GM18508 (cell line): ENCODE data around the gene PRELID2.
"Not testable (repeated sequence)": the region's sequence is repeated elsewhere in the genome, so short reads cannot be mapped to it uniquely, and the experiment has no call there.

Source experiments
- ATAC-seq: cut with Tn5 transposase; IDR thresholded peaks from one replicate; pipeline ENCODE4 v1.9.1; 2021; ENCODE audit warnings: moderate number of reproducible peaks; ENCODE audit not compliant: insufficient read depth, unreplicated experiment

Gene PRELID2

DNA sequence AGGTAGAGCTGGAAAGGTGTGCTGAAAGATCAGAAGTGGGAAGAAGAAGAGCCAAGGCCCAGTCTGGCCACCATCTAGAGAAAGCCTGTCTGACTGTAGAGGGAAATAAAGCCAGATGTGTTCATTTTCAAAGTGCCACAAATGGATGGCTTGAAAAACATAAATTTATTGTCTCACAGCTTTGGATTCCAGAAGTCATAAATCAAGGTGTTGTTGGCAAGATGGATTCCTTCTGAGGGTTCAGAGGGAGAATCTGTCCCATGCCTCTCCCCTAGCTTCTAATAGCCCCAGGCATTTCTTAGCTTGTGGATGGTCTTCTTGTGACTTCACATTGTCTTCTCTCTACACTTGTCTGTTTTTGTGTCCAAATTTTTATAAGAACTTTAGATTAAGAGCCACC, 6.2 kb upstream of the PRELID2 start:
- ATAC-seq: no peak

GRCh38 chr5:145840458-145841132, 5.5 kb upstream of the PRELID2 start:
- no peak for ATAC-seq

GRCh38 chr5:145838276-145838675, 3.1 kb upstream of the PRELID2 start:
- no peak for ATAC-seq

DNA sequence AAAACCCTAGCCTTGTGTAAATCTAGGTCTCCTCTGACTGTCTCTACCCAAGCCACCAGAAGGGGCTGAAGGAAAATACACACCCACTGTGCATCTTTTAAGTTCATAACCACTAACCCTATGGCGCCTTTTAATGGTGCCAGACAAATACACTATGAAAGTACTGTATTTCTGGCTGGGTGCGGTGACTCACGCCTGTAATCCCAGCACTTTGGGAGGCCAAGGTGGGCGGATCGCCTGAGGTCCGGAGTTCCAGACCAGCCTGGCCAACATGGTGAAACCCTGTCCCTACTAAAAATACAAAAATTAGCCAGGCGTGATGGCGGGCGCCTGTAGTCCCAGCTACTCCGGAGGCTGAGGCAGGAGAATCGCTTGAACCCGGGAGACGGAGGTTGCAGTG, 1.1 kb upstream of the PRELID2 start:
- not testable (repeated sequence) for ATAC-seq

GRCh38 chr5:145835848-145836239, 702 bp upstream of the PRELID2 start:
- no peak for ATAC-seq

- ATAC-seq: no peak
Measured at GRCh38 chr5:145834554-145834916, 607 bp downstream of the PRELID2 start.

- ATAC-seq: no peak
Measured at GRCh38 chr5:145833631-145834200, 1.4 kb downstream of the PRELID2 start.

DNA sequence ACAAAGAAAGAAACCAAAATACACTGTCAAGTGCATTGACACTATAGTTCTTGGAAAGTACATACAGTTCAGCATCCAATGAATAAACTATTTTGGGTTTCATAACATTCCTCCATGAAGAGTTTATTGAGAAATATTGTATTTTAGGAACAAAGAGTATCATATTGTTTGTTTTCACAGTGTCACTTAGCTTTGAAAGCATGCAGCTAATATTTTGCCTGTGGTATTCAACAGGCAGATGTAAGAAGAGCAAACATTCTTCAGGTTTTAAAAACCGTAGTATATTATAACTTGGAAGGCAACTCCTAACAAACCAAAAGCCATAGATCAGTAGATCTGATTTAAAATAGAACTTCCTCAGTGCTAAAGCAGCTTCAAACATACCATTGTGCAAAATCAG, 4.5 kb downstream of the PRELID2 start:
- ATAC-seq: no peak

- ATAC-seq: no peak
Measured at GRCh38 chr5:145829708-145830361, 5.3 kb downstream of the PRELID2 start.

DNA sequence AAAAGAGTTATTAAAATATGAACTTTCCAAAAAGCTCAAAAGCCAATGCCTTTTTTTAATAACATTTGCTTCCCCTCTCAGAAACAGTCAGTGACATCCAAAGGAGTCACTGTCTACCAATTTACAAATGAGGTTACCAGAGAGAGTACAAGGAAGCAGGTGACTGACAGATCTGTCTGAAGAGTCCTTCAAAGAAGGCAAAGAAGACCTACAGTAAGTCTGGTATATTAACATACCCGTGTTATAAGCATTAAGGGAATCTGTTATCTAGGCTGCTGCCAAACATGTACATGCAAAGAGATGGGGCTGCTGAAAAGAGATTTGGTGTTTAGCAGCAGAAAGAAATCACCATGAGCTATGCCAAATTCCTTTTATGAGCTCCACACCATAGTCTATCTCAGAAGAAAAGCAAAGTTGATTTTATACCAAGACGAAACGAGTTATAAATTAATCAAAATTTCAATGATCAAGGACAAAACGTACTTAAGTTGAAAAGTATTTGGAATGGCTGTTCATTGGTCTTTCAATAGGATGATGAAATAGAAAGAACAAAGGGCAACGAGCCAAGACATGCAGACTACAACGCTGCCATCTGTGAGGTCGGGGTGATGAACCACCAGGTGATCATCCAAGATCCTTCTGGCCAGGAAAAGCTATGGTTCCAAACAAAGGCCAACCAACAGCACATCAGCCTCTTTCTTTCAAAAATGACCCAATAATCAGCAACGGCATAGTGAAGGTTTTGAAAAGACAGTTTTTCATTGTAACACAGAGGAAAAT, 8.1 kb downstream of the PRELID2 start:
- no peak for ATAC-seq

- ATAC-seq: no peak
Measured at GRCh38 chr5:145825751-145826180, 9.4 kb downstream of the PRELID2 start.

DNA sequence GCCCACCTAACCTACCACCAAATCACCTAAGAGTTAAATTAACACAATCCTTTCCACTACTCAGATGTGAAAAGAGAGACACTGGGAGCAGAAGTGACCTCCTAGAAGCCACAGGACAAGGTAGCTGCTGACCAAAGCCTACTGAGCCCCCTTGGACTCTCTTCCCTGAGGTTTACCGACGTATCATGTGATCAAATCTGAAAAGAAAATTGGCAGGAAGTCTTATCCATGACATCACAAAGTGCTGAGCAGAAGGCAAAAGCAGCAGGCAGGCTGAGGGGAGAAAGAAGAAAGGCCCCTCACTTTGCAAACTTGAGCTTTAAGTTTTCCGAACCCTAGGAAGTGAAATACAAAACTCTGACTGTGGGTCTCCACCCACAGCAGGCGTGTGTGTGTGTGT, 11.1 kb downstream of the PRELID2 start:
- no peak for ATAC-seq

GRCh38 chr5:145818604-145819003, 16.5 kb downstream of the PRELID2 start:
- ATAC-seq: no peak

- ATAC-seq: no peak
Measured at GRCh38 chr5:145812877-145813276, 22.3 kb downstream of the PRELID2 start.

DNA sequence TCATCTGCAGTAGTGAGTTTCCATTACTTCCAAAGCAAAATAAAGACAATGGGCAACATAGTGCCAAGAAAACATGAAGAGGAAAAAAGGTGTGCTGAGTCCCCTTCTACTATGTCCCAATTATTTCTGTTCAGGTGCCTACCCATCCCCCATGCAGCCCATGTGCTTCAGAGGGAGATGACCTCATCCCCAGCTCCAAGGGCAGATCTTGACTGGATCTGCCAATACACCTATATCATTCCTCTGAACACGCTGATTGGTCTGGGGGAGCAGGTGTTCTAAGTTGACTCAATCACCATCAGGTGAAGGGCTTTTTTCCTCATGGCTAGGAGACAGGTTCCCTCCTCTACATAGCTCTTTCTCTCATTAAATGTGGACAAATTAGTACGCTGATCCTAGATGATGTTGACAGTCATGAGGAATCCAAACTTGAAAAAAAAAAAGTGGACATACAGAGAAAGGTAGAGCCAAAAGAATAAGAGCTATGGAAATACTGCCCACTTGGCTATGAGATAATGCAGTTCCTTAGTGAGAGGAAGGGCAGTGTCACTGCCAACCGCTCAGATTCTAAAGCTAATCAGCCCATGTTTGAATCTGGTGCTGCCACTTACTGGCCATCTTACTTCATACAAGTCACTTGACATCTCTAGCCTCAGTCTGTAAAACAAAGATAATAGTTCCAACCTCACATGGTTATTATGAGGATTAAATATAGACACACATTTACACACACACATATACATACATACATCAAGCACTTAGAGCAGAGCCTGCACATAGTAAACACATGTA, 23.1 kb downstream of the PRELID2 start:
- no peak for ATAC-seq

DNA sequence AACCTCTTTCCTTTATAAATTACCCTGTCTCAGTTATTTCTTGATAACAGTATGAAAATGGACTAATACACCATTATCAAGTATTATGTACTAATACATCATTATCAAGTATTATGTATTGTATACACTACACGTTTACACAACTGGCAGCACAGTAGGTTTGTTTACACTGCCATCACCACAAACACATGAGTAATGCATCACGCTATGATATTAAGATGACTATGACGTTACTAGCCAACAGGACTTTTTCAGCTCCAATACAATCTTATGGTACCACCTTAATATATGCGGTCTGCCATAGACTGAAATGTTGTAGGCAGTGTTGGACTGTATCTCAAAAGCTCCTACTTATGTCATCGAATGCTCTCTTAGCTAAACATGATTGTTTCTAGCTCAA, 28.2 kb downstream of the PRELID2 start:
- ATAC-seq: no peak

DNA sequence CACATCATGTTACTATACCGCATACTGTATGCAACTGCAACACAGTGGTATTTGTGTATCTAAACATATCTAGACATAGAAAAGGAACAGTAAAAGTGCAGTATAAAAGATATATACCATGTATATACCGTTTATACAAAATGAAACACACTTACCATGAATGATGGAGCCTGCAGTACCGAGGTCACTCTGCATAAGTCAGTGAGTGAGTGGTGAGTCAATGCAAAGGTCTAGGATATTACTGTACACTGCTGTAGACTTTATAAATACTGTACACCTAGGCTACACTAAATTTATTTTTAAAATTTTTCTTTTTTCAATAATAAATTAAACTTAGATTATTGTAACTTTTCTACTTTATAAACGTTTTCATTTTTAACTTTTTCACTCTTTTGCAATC, 29.3 kb downstream of the PRELID2 start:
- ATAC-seq: no peak

GRCh38 chr5:145804701-145805100, 30.4 kb downstream of the PRELID2 start:
- no peak for ATAC-seq

GRCh38 chr5:145803112-145804004, 31.8 kb downstream of the PRELID2 start:
- no peak for ATAC-seq
